ENCODE data around the gene QSOX2. TPM values are rescaled to one million over a fixed set of nuclear protein-coding genes. Genes with fewer than 3 reads are reported as not detected.

QSOX2 gene
- total and polyA plus RNA-seq, 2 experiments from 2014 or later, result 9.2 to 29.2 TPM

- TF ChIP-seq EZH2phosphoT487 (IDR thresholded peaks at IDR 0.05; ENCODE audit: unreplicated experiment), result peak; percentile 12
- peak; percentile 15 for TF ChIP-seq EZH2 (IDR thresholded peaks at IDR 0.05; ENCODE audit: low read depth, unreplicated experiment)
- TF ChIP-seq ZNF331 (CRISPR knock-in tag; IDR thresholded peaks at IDR 0.05; ENCODE audit: low read depth), result no peak
- TF ChIP-seq POLR2AphosphoS5 (IDR thresholded peaks at IDR 0.05; ENCODE audit: low read depth), result no peak
- no peak for TF ChIP-seq JUNB (IDR thresholded peaks at IDR 0.05; ENCODE audit: unreplicated experiment)
- H3K27ac Mint-ChIP-seq, result no peak overlapping the region
- peak; percentile 8 for ATAC-seq
- no peaks in the 10 kb centered on the region; the same call in 1 of the 2 replicates for H4K20me1 ChIP-seq (replicated peaks; ENCODE audit: insufficient read depth)
- peak overlapping the region; percentile 58 for H3K4me3 ChIP-seq
- peak overlapping the region; percentile 79 for H3K4me2 ChIP-seq
- no peak overlapping the region for H3K27ac ChIP-seq (ENCODE audit: low read depth)
- no peaks in the 10 kb centered on the region for H3K9me2 ChIP-seq (ENCODE audit: insufficient read depth)
- H3K79me2 ChIP-seq (replicated peaks; ENCODE audit: insufficient read depth), result no peaks in the 10 kb centered on the region
- H3K4me1 Mint-ChIP-seq, result peaks cover 26% of the 10 kb centered on the region
- peaks cover 76% of the 10 kb centered on the region for H3K27me3 Mint-ChIP-seq (ENCODE audit: insufficient read depth, low read depth, poor library complexity)
- H3K4me1 ChIP-seq (ENCODE audit: insufficient read depth), result peaks cover 29% of the 10 kb centered on the region
- H3K9me3 Mint-ChIP-seq, result no peaks in the 10 kb centered on the region
- 0 out of 2 replicates have a peak overlapping the region, but pooled peaks have one; percentile 43 for H2AFZ ChIP-seq
- no peaks in the 10 kb centered on the region for H3K36me3 Mint-ChIP-seq (ENCODE audit: low read depth)
- peak overlapping the region; percentile 51 for H3K4me3 Mint-ChIP-seq
- H3K36me3 ChIP-seq (ENCODE audit: insufficient read depth), result no peaks in the 10 kb centered on the region
- peaks cover 74% of the 10 kb centered on the region for H3K27me3 ChIP-seq (ENCODE audit: insufficient read depth)
- no peaks in the 10 kb centered on the region; the same call in 1 of the 2 replicates for H3F3A ChIP-seq (replicated peaks; ENCODE audit: low read depth)
- peak; percentile 44 for DNase-seq (ENCODE audit: low spot score)
These were observed 53.1 kb downstream of the QSOX2 start for GRCh38 chr9:136192289-136193126.

- Mint-ChIP-seq H3K27me3 (ENCODE audit: insufficient read depth, low read depth, poor library complexity) (peaks cover 71% of the 10 kb centered on the region), H3K9me3 (no peaks in the 10 kb centered on the region), H3K27ac (no peak overlapping the region), H3K4me3 (peak overlapping the region; percentile 51), H3K36me3 (ENCODE audit: low read depth) (no peaks in the 10 kb centered on the region), H3K4me1 (peaks cover 26% of the 10 kb centered on the region)
- H3K9me2 ChIP-seq (ENCODE audit: insufficient read depth), result no peaks in the 10 kb centered on the region
- H4K20me1 ChIP-seq (replicated peaks; ENCODE audit: insufficient read depth), result no peaks in the 10 kb centered on the region; the same call in 1 of the 2 replicates
- no peak for ATAC-seq
- no peaks in the 10 kb centered on the region; the same call in 1 of the 2 replicates for H3F3A ChIP-seq (replicated peaks; ENCODE audit: low read depth)
- peaks cover 28% of the 10 kb centered on the region for H3K4me1 ChIP-seq (ENCODE audit: insufficient read depth)
- peak overlapping the region; percentile 58 for H3K4me3 ChIP-seq
- no peak for DNase-seq (ENCODE audit: low spot score)
- H3K36me3 ChIP-seq (ENCODE audit: insufficient read depth), result no peaks in the 10 kb centered on the region
- peak overlapping the region; percentile 79 for H3K4me2 ChIP-seq
- H3K27ac ChIP-seq (ENCODE audit: low read depth), result no peak overlapping the region
- H3K27me3 ChIP-seq (ENCODE audit: insufficient read depth), result peaks cover 68% of the 10 kb centered on the region
- no peak overlapping the region for H2AFZ ChIP-seq
- no peaks in the 10 kb centered on the region for H3K79me2 ChIP-seq (replicated peaks; ENCODE audit: insufficient read depth)
- no peak for TF ChIP-seq ZNF462 (CRISPR knock-in tag; IDR thresholded peaks at IDR 0.05)
- no peak for TF ChIP-seq CREB1 (CRISPR knock-in tag; IDR thresholded peaks at IDR 0.05; ENCODE audit: low read depth)
- no peak for TF ChIP-seq EZH2 (IDR thresholded peaks at IDR 0.05; ENCODE audit: low read depth, unreplicated experiment)
- TF ChIP-seq REST (IDR thresholded peaks at IDR 0.05; ENCODE audit: unreplicated experiment), result no peak
- no peak for TF ChIP-seq ZNF331 (CRISPR knock-in tag; IDR thresholded peaks at IDR 0.05; ENCODE audit: low read depth)
- no peak for TF ChIP-seq STAT1 (IDR thresholded peaks at IDR 0.05; ENCODE audit: unreplicated experiment)
- TF ChIP-seq EZH2phosphoT487 (IDR thresholded peaks at IDR 0.05; ENCODE audit: unreplicated experiment), result no peak
- no peak for TF ChIP-seq NANOG (IDR thresholded peaks at IDR 0.05; ENCODE audit: borderline replicate concordance)
These were observed 53.7 kb downstream of the QSOX2 start for GRCh38 chr9:136191960-136192286.
